K562 (cell line): ENCODE measurements around the gene CENPP. TPM values are rescaled to one million over a fixed set of nuclear protein-coding genes. Genes with fewer than 3 reads are reported as not detected.

Source experiments
- ATAC-seq: fragments of 200-7000 bp; cut with Tn5 transposase; 3 replicates; pipeline ENCODE4 v1.9.1; 2020; ENCODE audit warnings: moderate library complexity
- BruUV-seq: library from RNA; stranded (reverse); fragments of 400-500 nt; replicated peaks from 2 replicates; lab custom pipeline; 2021; lab: Mats Ljungman, UMichigan
- CTCF ChIA-PET: fragments of 300-600 bp; formaldehyde crosslinking; extraction: SDS; loops from one replicate; lab custom pipeline; 2021; ENCODE audit warnings: low intra/inter-chr PET ratio; lab: Yijun Ruan, JAX
- POLR2A ChIA-PET: fragments of 300-600, 350-650 bp; sonication (Branson Sonifier 250); formaldehyde crosslinking; extraction: SDS; loops from one replicate; lab custom pipeline; 2021; ENCODE audit warnings: antibody characterized with exemption, inconsistent platforms; lab: Yijun Ruan, JAX
- DNase-seq, 4 experiments: peaks; one replicate each; pipeline versions ENCODE4 v3.0.0 to v3.0.0-alpha.2; 2011 to 2018; ENCODE audit warnings: low spot score in 3 of 4, mixed read lengths in 3 of 4; ENCODE audit errors: extremely low read depth in 1 of 4
- FAIRE-seq: peaks from 2 replicates; lab custom pipeline; 2011; peaks lifted over from hg19 to GRCh38; lab: Jason Lieb, UNC
- H2AFZ ChIP-seq: 2 replicates; pipeline ENCODE4 v1.6.0; 2011; ENCODE audit warnings: low read depth, low read length, control low read depth, inconsistent platforms
- H3K27ac ChIP-seq: fragments of 200-600 bp; 3 replicates; pipeline ENCODE4 v1.8.0; 2011; ENCODE audit warnings: low read depth, mild to moderate bottlenecking, control low read depth, inconsistent platforms, low read length, moderate library complexity, mixed read lengths; ENCODE audit errors: extremely low read depth
- H3K27me3 ChIP-seq, 2 experiments: fragments of 300-600 bp in 1 of 2; 2 replicates in 1 of 2; 3 replicates in 1 of 2; pipeline versions ENCODE4 v1.6.0 to v1.8.0; 2011; ENCODE audit warnings: inconsistent platforms in 2 of 2, low read length in 2 of 2, mild to moderate bottlenecking in 1 of 2, mixed read lengths in 1 of 2, moderate library complexity in 1 of 2; ENCODE audit not compliant: control insufficient read depth in 2 of 2, insufficient read depth in 2 of 2
- H3K36me3 ChIP-seq: fragments of 300-600 bp; 3 replicates; pipeline ENCODE4 v1.8.0; 2011; ENCODE audit warnings: mild to moderate bottlenecking, low read length, inconsistent platforms; ENCODE audit not compliant: control insufficient read depth, insufficient read depth
- H3K4me1 ChIP-seq, 2 experiments: fragments of 200-600 bp in 1 of 2; replicated peaks in 1 of 2; 2 replicates in 1 of 2; 3 replicates in 1 of 2; pipeline versions ENCODE4 v1.5.1 to v1.8.0; 2011; ENCODE audit warnings: inconsistent platforms in 2 of 2, low read length in 2 of 2, mild to moderate bottlenecking in 1 of 2, mixed read lengths in 1 of 2, moderate library complexity in 1 of 2; ENCODE audit not compliant: control insufficient read depth in 2 of 2, insufficient read depth in 2 of 2
- H3K4me2 ChIP-seq: 2 replicates; pipeline ENCODE4 v1.6.1; 2011; ENCODE audit warnings: low read length, control low read depth, inconsistent platforms, mixed read lengths; ENCODE audit not compliant: insufficient read depth
- H3K4me3 ChIP-seq: fragments of 200-600 bp; sonication (generic), shearing (Covaris generic); 2 replicates; pipeline ENCODE4 v1.5.1; 2016; ENCODE audit warnings: control low read depth, inconsistent platforms
- H3K79me2 ChIP-seq: fragments of 200-600 bp; 3 replicates; pipeline ENCODE4 v1.8.0; 2011; ENCODE audit warnings: low read length, inconsistent platforms; ENCODE audit not compliant: control insufficient read depth, insufficient read depth
- H3K9ac ChIP-seq, 2 experiments: 2 replicates each; pipeline versions ENCODE4 v1.6.0 to v1.6.1; 2011; ENCODE audit warnings: low read depth in 2 of 2, low read length in 2 of 2, control low read depth in 1 of 2, inconsistent platforms in 1 of 2, mild to moderate bottlenecking in 1 of 2, mixed read lengths in 1 of 2; ENCODE audit not compliant: insufficient read depth in 1 of 2
- H3K9me1 ChIP-seq: one replicate; pipeline ENCODE4 v1.6.0; 2011; ENCODE audit warnings: inconsistent platforms, mild to moderate bottlenecking, low read length, moderate library complexity; ENCODE audit not compliant: control insufficient read depth, insufficient read depth
- H3K9me3 ChIP-seq: replicated peaks from 2 replicates; pipeline ENCODE4 v1.5.1; 2011; ENCODE audit warnings: low read depth, low read length, inconsistent platforms; ENCODE audit not compliant: control insufficient read depth, insufficient read depth
- H4K20me1 ChIP-seq: replicated peaks from 2 replicates; pipeline ENCODE4 v1.6.1; 2011; ENCODE audit warnings: low read length, inconsistent platforms, mixed read lengths; ENCODE audit not compliant: control insufficient read depth, insufficient read depth
- CBFA2T3 ChIP-seq: fragments of 450-650 bp; IDR thresholded peaks from 2 replicates; pipeline ENCODE4 v1.6.1; 2017
- ESRRB ChIP-seq: fragments of 250-450 bp; sonication (Bioruptor Pico); IDR thresholded peaks from 2 replicates; pipeline ENCODE4 v1.5.0; 2020; ENCODE audit warnings: mild to moderate bottlenecking, moderate library complexity, borderline replicate concordance
- FOXJ3 ChIP-seq: sonication (generic); formaldehyde crosslinking; IDR thresholded peaks from 2 replicates; pipeline ENCODE4 v1.4.0; 2020; ENCODE audit warnings: mild to moderate bottlenecking, missing genetic modification reagents
- HDAC1 ChIP-seq, 2 experiments: fragments of 450-650 bp; IDR thresholded peaks; 2 replicates each; pipeline ENCODE4 v1.6.1; 2016 to 2017; ENCODE audit warnings: inconsistent platforms in 1 of 2, mild to moderate bottlenecking in 1 of 2, moderate library complexity in 1 of 2
- JUND ChIP-seq, 2 experiments: IDR thresholded peaks; 2 replicates in 1 of 2; 3 replicates in 1 of 2; pipeline ENCODE4 v1.6.1; 2011; ENCODE audit warnings: borderline replicate concordance in 2 of 2, low read depth in 2 of 2, low read length in 2 of 2, improper control_type of control experiment in 1 of 2, missing biosample characterization in 1 of 2, missing genetic modification characterization in 1 of 2, missing genetic modification reagents in 1 of 2
- MECOM ChIP-seq: fragments of 250-450 bp; sonication (Bioruptor Pico); IDR thresholded peaks from 2 replicates; pipeline ENCODE4 v1.8.0; 2022; ENCODE audit warnings: inconsistent platforms
- NRF1 ChIP-seq, 2 experiments: fragments of 450-650 bp; IDR thresholded peaks in 1 of 2; conservative IDR thresholded peaks in 1 of 2; 2 replicates each; pipeline ENCODE4 v1.6.1; 2014; ENCODE audit warnings: mild to moderate bottlenecking in 2 of 2
- PML ChIP-seq: IDR thresholded peaks from 2 replicates; pipeline ENCODE4 v1.6.1; 2012; ENCODE audit warnings: low read length, inconsistent platforms
- SNRNP70 ChIP-seq: fragments of 200-400 bp; formaldehyde crosslinking; optimal IDR thresholded peaks from 2 replicates; pipeline ENCODE3; 2017; ENCODE audit warnings: low read depth, low read length
- SREBF2 ChIP-seq: sonication (generic); formaldehyde crosslinking; IDR thresholded peaks from 2 replicates; pipeline ENCODE4 v1.4.0; 2020; ENCODE audit warnings: mild to moderate bottlenecking, missing genetic modification reagents
- SRSF7 ChIP-seq: fragments of 200-400 bp; formaldehyde crosslinking; optimal IDR thresholded peaks from 2 replicates; pipeline ENCODE3; 2017; ENCODE audit warnings: mild to moderate bottlenecking, low read depth, low read length
- TEAD4 ChIP-seq, 2 experiments: sonication (generic) in 1 of 2; formaldehyde crosslinking in 1 of 2; IDR thresholded peaks; 2 replicates each; pipeline versions ENCODE4 v1.6.1 to v1.8.0; 2012 to 2022; ENCODE audit warnings: borderline replicate concordance in 1 of 2, inconsistent platforms in 1 of 2, low read length in 1 of 2, mild to moderate bottlenecking in 1 of 2, missing genetic modification reagents in 1 of 2
- THAP7 ChIP-seq: fragments of 250-450 bp; sonication (Bioruptor Pico); IDR thresholded peaks from 2 replicates; pipeline ENCODE4 v1.5.0; 2021
- ZEB2 ChIP-seq: fragments of 450-650 bp; IDR thresholded peaks from 2 replicates; pipeline ENCODE4 v1.6.1; 2016
- ZNF277 ChIP-seq: fragments of 250-450 bp; sonication (Bioruptor Pico); IDR thresholded peaks from 2 replicates; pipeline ENCODE4 v1.8.0; 2022; ENCODE audit warnings: inconsistent platforms, mild to moderate bottlenecking, moderate library complexity, borderline replicate concordance
- ZNF668 ChIP-seq: fragments of 250-450 bp; sonication (Bioruptor Pico); IDR thresholded peaks from 2 replicates; pipeline ENCODE4 v1.8.0; 2022; ENCODE audit warnings: mild to moderate bottlenecking, inconsistent platforms
- WGBS: fragments of 100-300 bp; shearing (Covaris generic); methylation state at CpG from one replicate; pipeline ENCODE4 v1.1.6; 2016; ENCODE audit warnings: low coverage, mixed read lengths; ENCODE audit not compliant: insufficient coverage; ENCODE audit errors: missing lambda C conversion rate; 5-methylcytosine and 5-hydroxymethylcytosine counted together
- in situ Hi-C: fragments of 300-500 bp; cut with MboI; formaldehyde crosslinking; loops from 4 replicates; pipeline ENCODE4 v1.15.0; 2018; ENCODE audit warnings: inconsistent platforms, mixed read lengths
- intact Hi-C: fragments of 100-400 bp; cut with micrococcal nuclease; formaldehyde crosslinking; loops from 2 replicates; pipeline ENCODE4 v1.14.2; 2022
- polyA plus RNA-seq, 8 experiments: library from polyadenylated mRNA; depleted of rRNA in 4 of 8; stranded (reverse) in 5 of 8; unstranded in 3 of 8; fragments of >200 nt; fragmentation: Nextera tagmentation in 2 of 8; fragmentation: Illumina TruSeq in 1 of 8; extraction: Ambion mirVana in 2 of 8; extraction: Trizol in 1 of 8; gene quantifications; 2 replicates each; pipeline versions ENCODE4 v1.2.1 to v1.2.3, GENCODE V29; 2011 to 2014; ENCODE audit warnings: inconsistent platforms in 1 of 8, missing spikeins in 1 of 8
- total RNA-seq, 7 experiments: library from RNA; depleted of rRNA in 6 of 7; stranded (reverse); fragments of >200 nt in 6 of 7; fragmentation: Illumina TruSeq in 2 of 7; extraction: Trizol in 2 of 7; gene quantifications; 2 replicates each; pipeline versions ENCODE4 v1.2.1 to v1.2.3, GENCODE V29; 2011 to 2021; ENCODE audit warnings: low replicate concordance in 1 of 7

CENPP gene
- total and polyA plus RNA-seq, 9 of the 15 experiments (the other 6 are each of a cell fraction or from before 2014, with no cell fraction given): 8.0 to 28.5 (median 17.9) TPM

- no peak for DNase-seq
- peaks cover 39% of the 10 kb centered on the region for H3K36me3 ChIP-seq
- in situ Hi-C loops: no loop called here
These were observed 7.5 kb downstream of the CENPP start for GRCh38 chr9:92333282-92333634.

More at GRCh38 chr9:92333282-92333634, 7.5 kb downstream of the CENPP start:
- 97% methylated on average over 2 of the region's 2 CpGs for WGBS
- no TSS peak for BruUV-seq
- Histone ChIP-seq H3K4me3 (no peak overlapping the region), H3K9ac (no peak overlapping the region), H3K9me1 (no peaks in the 10 kb centered on the region), H3K27ac (no peak overlapping the region), H3K9me3 (no peaks in the 10 kb centered on the region), H3K27me3 (no peaks in the 10 kb centered on the region), H3K4me2 (no peak overlapping the region), H3K4me1 (no peaks in the 10 kb centered on the region; a peak in 1 of 5 replicates), H3K79me2 (peaks cover 4% of the 10 kb centered on the region; the same call in 1 of the 3 replicates), H2AFZ (no peak overlapping the region), H4K20me1 (no peaks in the 10 kb centered on the region)
- CTCF ChIA-PET: no interaction called here
- POLR2A ChIA-PET: no interaction called here
- intact Hi-C loops: no loop called here
- ATAC-seq (no peak), FAIRE-seq (no peak)
- no peak for TF ChIP-seq MECOM
- no peak for TF ChIP-seq ZNF277 (CRISPR knock-in tag)
- TF ChIP-seq SNRNP70: no peak
- TF ChIP-seq NRF1 (conservative IDR thresholded peaks at IDR 0.05 in 1 of 2, IDR thresholded peaks at IDR 0.05 in 1 of 2): no peak
- TF ChIP-seq FOXJ3 (CRISPR knock-in tag): no peak
- no peak for TF ChIP-seq ZEB2
- TF ChIP-seq ESRRB (CRISPR knock-in tag): no peak
- TF ChIP-seq TEAD4 (IDR thresholded peaks at IDR 0.05; ENCODE audit: low read length): no peak
- no peak for TF ChIP-seq TEAD4 (CRISPR knock-in tag; IDR thresholded peaks at IDR 0.05; ENCODE audit: borderline replicate concordance)
- no peak for TF ChIP-seq SREBF2 (CRISPR knock-in tag)
- TF ChIP-seq HDAC1 (IDR thresholded peaks at IDR 0.05): no peak
- no peak for TF ChIP-seq PML
- no peak for TF ChIP-seq JUND (IDR thresholded peaks at IDR 0.05; ENCODE audit: borderline replicate concordance, low read depth, low read length)
- no peak for TF ChIP-seq JUND (tag; IDR thresholded peaks at IDR 0.05; ENCODE audit: borderline replicate concordance, low read depth, low read length)
- no peak for TF ChIP-seq THAP7 (CRISPR knock-in tag)
- TF ChIP-seq SRSF7: no peak
- TF ChIP-seq CBFA2T3: no peak
- no peak for TF ChIP-seq ZNF668 (CRISPR knock-in tag)
